Mucosa of stomach (tissue), 1 donor: ENCODE results near the gene PAX2.

Experiments used
- H3K27me3 ChIP-seq: one replicate; pipeline ENCODE4 v1.7.0; 2013; ENCODE audit warnings: mild to moderate bottlenecking, low read length; ENCODE audit not compliant: control insufficient read depth, insufficient read depth
- H3K36me3 ChIP-seq: one replicate; pipeline ENCODE4 v1.7.0; 2013; ENCODE audit warnings: low read length; ENCODE audit not compliant: control insufficient read depth, insufficient read depth
- H3K4me1 ChIP-seq: one replicate; pipeline ENCODE4 v1.7.0; 2013; ENCODE audit warnings: mild to moderate bottlenecking, low read length; ENCODE audit not compliant: control insufficient read depth, insufficient read depth
- H3K4me3 ChIP-seq: one replicate; pipeline ENCODE4 v1.7.0; 2013; ENCODE audit warnings: low read length
- H3K9ac ChIP-seq: one replicate; pipeline ENCODE4 v1.7.0; 2013; ENCODE audit warnings: mild to moderate bottlenecking, low read length, moderate library complexity
- H3K9me3 ChIP-seq: one replicate; pipeline ENCODE4 v1.7.0; 2013; ENCODE audit warnings: mild to moderate bottlenecking, low read length, moderate library complexity; ENCODE audit not compliant: control insufficient read depth
- donor health status: Pancreatic carcinoma.

Gene PAX2

GRCh38 chr10:100755821-100756220 is 10.4 kb downstream of the PAX2 start:
- Histone ChIP-seq H3K36me3 (no peaks in the 10 kb centered on the region), H3K27me3 (peaks cover 86% of the 10 kb centered on the region)

GRCh38 chr10:100759331-100759730 is 13.9 kb downstream of the PAX2 start:
- no peak overlapping the region for H3K4me3 ChIP-seq
- H3K9ac ChIP-seq = no peak overlapping the region
- no peaks in the 10 kb centered on the region for H3K4me1 ChIP-seq
- H3K9me3 ChIP-seq = no peaks in the 10 kb centered on the region
- H3K36me3 ChIP-seq = no peaks in the 10 kb centered on the region
- peaks cover 65% of the 10 kb centered on the region for H3K27me3 ChIP-seq

More at GRCh38 chr10:100755821-100756220, 10.4 kb downstream of the PAX2 start:
- Histone ChIP-seq H3K4me3 (no peak overlapping the region), H3K4me1 (no peaks in the 10 kb centered on the region), H3K9ac (no peak overlapping the region), H3K9me3 (no peaks in the 10 kb centered on the region)

GRCh38 chr10:100760726-100761125 is 15.3 kb downstream of the PAX2 start:
- H3K9ac ChIP-seq = no peak overlapping the region
- no peaks in the 10 kb centered on the region for H3K4me1 ChIP-seq
- H3K36me3 ChIP-seq = no peaks in the 10 kb centered on the region
- no peak overlapping the region for H3K4me3 ChIP-seq
- peaks cover 56% of the 10 kb centered on the region for H3K27me3 ChIP-seq
- no peaks in the 10 kb centered on the region for H3K9me3 ChIP-seq

GRCh38 chr10:100761191-100761590 is 15.8 kb downstream of the PAX2 start:
- H3K27me3 ChIP-seq = peaks cover 56% of the 10 kb centered on the region
- no peaks in the 10 kb centered on the region for H3K4me1 ChIP-seq
- no peak overlapping the region for H3K9ac ChIP-seq
- H3K4me3 ChIP-seq = no peak overlapping the region
- no peaks in the 10 kb centered on the region for H3K9me3 ChIP-seq
- H3K36me3 ChIP-seq = no peaks in the 10 kb centered on the region

GRCh38 chr10:100763043-100763747 is 17.8 kb downstream of the PAX2 start:
- Histone ChIP-seq H3K4me3 (no peak overlapping the region), H3K9me3 (no peaks in the 10 kb centered on the region), H3K36me3 (no peaks in the 10 kb centered on the region), H3K9ac (no peak overlapping the region), H3K4me1 (no peaks in the 10 kb centered on the region), H3K27me3 (peaks cover 42% of the 10 kb centered on the region)

GRCh38 chr10:100766693-100767421 is 21.5 kb downstream of the PAX2 start:
- H3K4me3 ChIP-seq = no peak overlapping the region
- H3K9me3 ChIP-seq = no peaks in the 10 kb centered on the region
- H3K4me1 ChIP-seq = no peaks in the 10 kb centered on the region
- H3K36me3 ChIP-seq = no peaks in the 10 kb centered on the region
- H3K9ac ChIP-seq = no peak overlapping the region
- peaks cover 15% of the 10 kb centered on the region for H3K27me3 ChIP-seq

GRCh38 chr10:100767422-100767775 is 22.0 kb downstream of the PAX2 start:
- Histone ChIP-seq H3K9ac (no peak overlapping the region), H3K4me3 (no peak overlapping the region), H3K36me3 (no peaks in the 10 kb centered on the region), H3K9me3 (no peaks in the 10 kb centered on the region), H3K4me1 (no peaks in the 10 kb centered on the region), H3K27me3 (peaks cover 16% of the 10 kb centered on the region)

GRCh38 chr10:100769481-100769880 is 24.1 kb downstream of the PAX2 start:
- peaks cover 15% of the 10 kb centered on the region for H3K27me3 ChIP-seq

GRCh38 chr10:100773646-100774045 is 28.3 kb downstream of the PAX2 start:
- Histone ChIP-seq H3K27me3 (peaks cover 8% of the 10 kb centered on the region), H3K9ac (no peak overlapping the region), H3K36me3 (no peaks in the 10 kb centered on the region), H3K4me1 (no peaks in the 10 kb centered on the region), H3K9me3 (no peaks in the 10 kb centered on the region), H3K4me3 (no peak overlapping the region)

More at GRCh38 chr10:100769481-100769880, 24.1 kb downstream of the PAX2 start:
- H3K36me3 ChIP-seq = no peaks in the 10 kb centered on the region
- H3K4me3 ChIP-seq = no peak overlapping the region
- H3K9ac ChIP-seq = no peak overlapping the region
- H3K9me3 ChIP-seq = no peaks in the 10 kb centered on the region
- H3K4me1 ChIP-seq = no peaks in the 10 kb centered on the region

- Histone ChIP-seq H3K27me3 (peaks cover 8% of the 10 kb centered on the region), H3K9me3 (no peaks in the 10 kb centered on the region), H3K9ac (no peak overlapping the region), H3K4me3 (no peak overlapping the region), H3K36me3 (no peaks in the 10 kb centered on the region), H3K4me1 (no peaks in the 10 kb centered on the region)
Observed at GRCh38 chr10:100774223-100774622, 28.8 kb downstream of the PAX2 start.

GRCh38 chr10:100774876-100775275 is 29.5 kb downstream of the PAX2 start:
- peaks cover 8% of the 10 kb centered on the region for H3K27me3 ChIP-seq
- no peaks in the 10 kb centered on the region for H3K9me3 ChIP-seq
- H3K9ac ChIP-seq = no peak overlapping the region

GRCh38 chr10:100775386-100775785 is 30.0 kb downstream of the PAX2 start:
- Histone ChIP-seq H3K9me3 (no peaks in the 10 kb centered on the region), H3K4me1 (no peaks in the 10 kb centered on the region), H3K9ac (no peak overlapping the region), H3K27me3 (peaks cover 8% of the 10 kb centered on the region), H3K4me3 (no peak overlapping the region), H3K36me3 (no peaks in the 10 kb centered on the region)

More at GRCh38 chr10:100774876-100775275, 29.5 kb downstream of the PAX2 start:
- H3K4me1 ChIP-seq = no peaks in the 10 kb centered on the region
- H3K36me3 ChIP-seq = no peaks in the 10 kb centered on the region
- H3K4me3 ChIP-seq = no peak overlapping the region
